HG02588 (cell line): Measurements from ENCODE around the gene GASK1A.

Experiments used
- ATAC-seq: cut with Tn5 transposase; IDR thresholded peaks from one replicate; pipeline ENCODE4 v1.9.1; 2021; ENCODE audit warnings: mild to moderate bottlenecking, moderate library complexity; ENCODE audit not compliant: unreplicated experiment

Gene GASK1A

DNA sequence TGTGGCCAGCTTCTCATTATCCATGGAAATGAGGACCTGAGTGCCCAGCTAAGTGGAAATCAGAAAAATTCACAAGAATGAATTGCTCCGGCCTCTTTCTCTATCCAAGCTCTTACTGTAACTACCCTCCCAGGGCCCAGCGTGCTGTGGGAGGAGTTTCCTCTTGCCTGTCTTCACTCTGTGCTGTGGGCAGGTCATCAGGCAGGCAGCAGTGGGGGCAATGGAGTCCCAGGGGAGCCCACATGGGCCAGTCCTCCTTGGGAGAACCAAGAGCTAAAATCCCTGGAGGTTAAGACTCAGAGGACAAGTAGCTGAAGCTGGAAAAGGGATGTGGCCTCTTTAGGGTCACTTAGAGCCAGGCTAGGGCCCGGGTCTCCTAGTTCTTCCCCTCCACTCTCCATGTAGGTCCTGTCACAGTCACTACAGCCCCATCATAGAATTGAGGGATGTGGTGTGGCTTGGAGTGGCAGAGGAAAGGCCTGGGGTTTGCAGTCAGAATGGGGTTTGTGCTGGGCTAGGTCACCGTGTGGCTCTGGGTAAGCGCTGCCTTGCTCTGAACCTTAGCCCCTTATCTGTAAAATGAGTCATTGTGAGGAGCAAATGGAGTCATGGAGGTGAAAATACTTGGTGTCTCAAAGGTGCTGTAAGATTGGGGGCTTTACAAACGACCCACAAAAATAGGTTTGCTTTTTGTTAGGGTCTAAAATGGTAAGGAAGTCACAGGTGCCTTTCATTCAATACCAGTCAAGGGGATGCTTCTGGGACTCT lies 3.7 kb downstream of the GASK1A start:
- no peak for ATAC-seq

DNA sequence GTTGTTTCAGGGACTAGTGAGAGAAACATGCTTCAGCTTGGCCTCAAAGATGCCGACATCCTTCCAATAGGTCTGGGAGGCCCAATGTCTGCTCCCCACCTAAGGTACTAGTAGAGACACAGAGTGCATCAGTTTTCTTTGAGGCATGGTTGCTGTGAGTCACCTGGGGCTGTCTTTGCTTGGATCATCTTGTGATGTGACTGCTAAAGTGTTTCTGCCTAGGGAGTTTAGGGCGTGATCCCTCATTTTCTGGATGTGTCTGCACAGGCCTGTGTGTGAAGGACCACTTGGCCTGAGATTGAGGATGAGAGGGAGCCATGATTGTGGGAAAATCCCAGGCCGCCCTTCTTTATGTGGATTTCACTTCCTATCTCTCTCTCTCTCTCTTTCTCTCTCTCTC lies 4.8 kb downstream of the GASK1A start:
- ATAC-seq: no peak

DNA sequence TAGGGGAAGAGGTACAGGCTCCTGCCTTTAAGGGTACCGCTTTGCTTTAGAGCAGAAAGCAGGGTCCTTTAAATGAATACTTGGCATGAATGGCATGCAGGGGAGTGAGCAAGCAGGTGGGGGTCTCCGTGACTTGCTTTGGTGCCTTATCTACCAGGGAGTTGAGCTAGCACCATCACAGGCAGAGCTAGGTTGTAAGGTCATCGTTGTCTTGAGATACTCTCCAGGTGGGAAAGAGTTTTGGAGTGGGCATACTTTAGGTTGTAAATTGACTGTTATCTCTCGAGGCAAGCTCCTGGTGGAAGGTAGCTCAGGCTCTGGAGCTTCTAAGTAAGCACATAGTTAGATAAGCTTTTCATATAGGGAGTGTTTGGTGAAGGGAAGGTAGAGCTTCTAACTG lies 5.6 kb downstream of the GASK1A start:
- ATAC-seq: no peak

GRCh38 chr3:42988097-42988496 lies 9.0 kb downstream of the GASK1A start:
- ATAC-seq: no peak

- no peak for ATAC-seq
Measured at GRCh38 chr3:42988566-42988965, 9.5 kb downstream of the GASK1A start.

DNA sequence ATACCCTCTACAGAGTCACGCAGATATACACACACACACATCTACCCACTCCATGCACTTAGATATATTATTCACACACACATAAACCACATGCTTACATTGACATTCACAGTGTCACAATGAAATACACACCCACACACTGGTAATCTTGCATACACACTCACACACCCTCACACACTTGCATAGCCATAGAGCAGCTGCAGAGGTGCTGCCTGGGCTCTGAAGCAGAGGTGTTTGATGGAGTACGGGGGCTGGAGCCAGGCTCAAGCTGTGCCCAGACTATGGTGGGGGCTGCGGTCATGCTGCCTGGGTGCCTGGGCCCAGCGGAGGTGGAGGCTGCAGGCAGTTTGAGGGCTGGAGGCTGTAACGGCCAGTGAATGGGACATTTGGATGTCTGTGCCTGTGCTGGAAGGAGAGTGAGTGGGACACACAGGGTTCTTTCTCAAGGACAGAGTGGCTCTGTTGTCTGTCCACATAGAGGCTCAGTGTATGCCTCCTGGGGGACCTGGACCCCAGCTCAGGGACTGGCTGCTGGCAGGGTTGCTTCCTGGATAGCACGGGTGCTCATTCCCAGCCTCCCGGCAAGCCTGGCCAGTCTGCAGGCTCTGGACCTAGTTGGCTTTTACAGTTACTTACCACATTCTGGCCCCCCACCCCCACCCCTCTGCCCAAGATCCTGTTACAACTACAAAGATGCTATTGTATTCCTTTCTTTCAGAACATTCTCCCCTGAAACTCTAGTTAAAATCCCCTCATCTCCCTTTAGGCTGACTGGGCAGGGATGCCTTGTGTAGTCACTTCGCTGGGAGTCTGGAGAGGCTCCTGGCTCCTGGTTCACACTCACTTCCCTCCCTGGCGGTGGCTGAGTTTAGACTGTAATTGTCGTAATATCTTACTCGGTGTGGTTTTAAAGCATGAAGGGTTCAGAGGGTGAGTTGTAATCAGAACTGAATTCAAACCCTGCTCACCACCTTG lies 12.5 kb downstream of the GASK1A start:
- no peak for ATAC-seq

GRCh38 chr3:42994595-42994994 lies 15.5 kb downstream of the GASK1A start:
- ATAC-seq: no peak

DNA sequence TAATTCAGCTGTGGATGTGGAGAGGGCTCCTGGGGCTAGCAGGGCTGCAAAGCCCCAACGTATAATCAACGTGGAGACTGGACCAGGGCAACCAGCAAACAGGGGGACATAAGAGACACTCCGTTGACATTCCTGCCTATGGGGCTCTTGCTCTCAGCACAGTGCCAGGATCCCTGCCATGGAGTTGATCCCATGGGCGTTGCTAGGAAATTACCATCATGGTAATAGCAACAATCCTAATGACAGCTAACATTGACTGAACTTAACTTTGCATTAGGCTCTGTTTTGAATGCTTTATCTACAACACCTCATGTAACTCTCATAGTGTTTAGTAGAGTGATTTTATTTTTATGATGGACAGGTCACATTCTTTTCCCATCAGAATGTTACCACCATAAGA lies 16.9 kb downstream of the GASK1A start:
- no peak for ATAC-seq

- ATAC-seq: no peak
Measured at GRCh38 chr3:42996633-42997075, 17.5 kb downstream of the GASK1A start.

DNA sequence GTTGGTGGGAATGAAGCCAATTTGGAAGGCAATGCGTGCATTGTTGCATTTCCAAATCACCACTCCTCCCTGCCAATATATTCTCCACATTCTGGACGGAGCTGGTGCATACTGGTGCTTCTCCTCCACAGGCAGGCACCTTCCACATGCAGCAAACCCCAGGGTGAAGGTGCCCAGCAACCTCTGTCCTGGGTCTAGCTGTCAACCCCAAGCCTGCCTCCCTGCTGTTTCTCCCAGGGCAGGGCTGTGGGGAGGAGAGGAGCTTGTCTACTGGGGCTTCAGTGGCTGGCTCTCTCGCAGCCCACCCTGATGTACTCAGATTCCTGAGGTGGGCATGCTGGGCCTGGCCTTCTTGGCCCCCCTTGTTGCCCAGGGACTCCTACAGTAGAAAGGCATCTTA lies 20.1 kb downstream of the GASK1A start:
- ATAC-seq: no peak

DNA sequence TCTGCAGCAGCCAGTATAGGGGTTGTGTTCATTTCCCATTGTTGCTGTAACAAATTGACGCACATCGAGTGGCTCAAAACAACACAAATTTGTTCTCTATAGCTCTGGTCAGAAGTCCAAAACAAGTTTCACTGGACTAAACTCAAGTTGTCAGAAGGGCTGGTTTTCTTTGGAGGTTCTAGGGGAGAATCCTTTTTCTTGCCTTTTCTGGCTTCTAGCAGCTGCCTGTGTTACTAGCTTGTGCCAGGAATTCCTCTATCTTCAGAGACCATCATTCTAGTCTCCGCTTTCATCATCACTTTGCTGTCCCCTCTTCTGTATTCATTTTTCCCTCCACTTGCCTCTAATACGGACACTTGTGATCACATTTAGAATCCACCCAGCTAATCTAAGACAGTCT lies 20.5 kb downstream of the GASK1A start:
- no peak for ATAC-seq

DNA sequence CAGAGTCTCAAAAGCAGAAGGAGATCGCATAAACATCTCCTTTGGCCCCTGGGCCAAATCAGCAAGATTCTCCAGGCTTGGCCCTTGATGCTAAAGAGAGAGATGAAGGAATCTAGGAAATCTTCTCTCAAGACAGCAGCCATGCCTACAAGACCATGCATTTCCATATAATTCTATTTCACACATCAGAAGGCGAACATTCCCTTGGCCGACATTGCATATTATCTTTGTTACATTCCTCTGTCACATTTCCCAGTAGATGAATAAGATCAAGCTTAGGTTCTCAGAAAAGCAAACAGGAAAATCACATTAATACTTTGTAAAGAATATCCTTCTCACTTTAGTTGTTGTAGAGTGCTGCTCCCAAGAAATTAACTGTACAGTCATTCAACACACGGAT lies 21.3 kb downstream of the GASK1A start:
- no peak for ATAC-seq

DNA sequence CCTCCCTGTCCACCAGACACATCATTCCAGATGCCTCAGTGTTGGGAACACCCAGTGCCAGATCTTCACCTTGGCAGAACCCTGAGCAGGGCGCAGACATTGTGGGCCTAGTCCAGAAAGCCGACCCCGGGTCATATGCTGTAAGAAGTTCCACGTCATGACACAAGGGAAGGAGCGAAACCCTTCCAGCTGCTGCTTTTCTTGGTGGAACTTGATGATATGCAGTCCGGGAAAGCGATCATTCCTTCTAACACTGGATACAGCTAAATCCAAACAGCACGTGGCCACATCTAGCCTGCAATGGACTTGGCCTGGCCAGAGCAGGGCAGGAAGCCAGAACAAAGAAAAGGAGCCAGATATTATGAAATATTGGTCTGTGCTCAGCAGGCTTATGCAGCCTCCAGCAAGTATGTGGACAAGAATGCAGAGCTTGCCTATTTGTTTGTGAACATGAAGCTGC lies 22.0 kb downstream of the GASK1A start:
- ATAC-seq: no peak

GRCh38 chr3:43001556-43002121 lies 22.5 kb downstream of the GASK1A start:
- no peak for ATAC-seq

DNA sequence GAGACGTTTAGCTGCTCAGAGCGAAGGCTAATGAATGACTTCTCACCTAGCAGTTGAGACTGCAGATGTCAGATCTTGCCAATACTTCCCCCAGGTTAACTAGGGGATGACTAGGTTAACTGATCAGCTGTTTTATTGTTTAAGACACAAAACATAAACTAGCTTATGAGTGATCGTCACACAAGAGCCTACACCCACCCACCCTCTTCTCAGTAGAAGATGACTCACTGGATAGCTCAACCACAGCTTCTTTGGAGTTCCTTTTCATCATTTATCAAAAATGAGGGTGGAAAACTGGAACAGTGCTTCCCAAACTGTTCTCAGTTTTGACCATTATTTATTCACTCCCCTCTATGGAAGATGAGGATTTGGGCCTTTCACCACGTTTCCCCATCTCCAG lies 25.2 kb downstream of the GASK1A start:
- no peak for ATAC-seq

GRCh38 chr3:43005253-43005652 lies 26.1 kb downstream of the GASK1A start:
- no peak for ATAC-seq

- ATAC-seq: no peak
Measured at GRCh38 chr3:43005981-43006380, 26.9 kb downstream of the GASK1A start.

DNA sequence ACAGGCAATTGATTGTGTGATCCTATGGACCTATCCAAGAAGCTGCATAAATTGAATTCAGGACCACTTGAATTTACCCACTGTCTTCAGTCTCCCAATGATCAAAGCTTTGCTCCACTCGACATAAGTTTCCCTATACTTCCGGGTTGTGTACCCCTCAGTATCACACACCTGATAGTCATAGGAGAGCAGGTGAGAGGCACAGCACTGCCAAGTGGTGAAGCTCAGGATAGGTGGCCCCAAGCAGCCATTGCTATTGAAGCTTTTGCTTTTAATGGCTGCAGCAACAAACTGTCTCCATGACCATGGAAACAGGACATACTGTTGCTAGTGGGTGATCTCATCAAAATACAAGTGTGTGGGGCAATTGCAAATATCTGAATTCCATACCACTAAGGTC lies 27.7 kb downstream of the GASK1A start:
- ATAC-seq: no peak

DNA sequence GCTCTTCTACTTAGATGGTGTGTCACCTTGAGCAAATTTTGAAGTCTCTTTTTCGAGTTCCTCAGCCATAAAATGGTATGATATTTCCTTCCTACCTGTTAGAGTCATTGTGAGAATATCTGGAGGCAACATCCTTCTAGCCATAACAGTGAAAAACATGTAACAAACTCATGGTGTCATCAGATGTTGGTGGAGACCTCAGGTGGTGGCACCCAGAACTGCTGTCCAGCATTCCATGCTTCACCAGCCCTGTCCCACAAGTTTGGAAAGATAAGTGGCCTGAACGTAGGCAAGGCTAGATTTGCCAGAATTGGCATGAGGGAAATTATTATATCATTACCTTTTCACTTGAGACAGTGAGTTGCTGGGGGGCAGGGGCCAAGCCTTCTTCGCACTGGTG lies 30.4 kb downstream of the GASK1A start:
- ATAC-seq: no peak

DNA sequence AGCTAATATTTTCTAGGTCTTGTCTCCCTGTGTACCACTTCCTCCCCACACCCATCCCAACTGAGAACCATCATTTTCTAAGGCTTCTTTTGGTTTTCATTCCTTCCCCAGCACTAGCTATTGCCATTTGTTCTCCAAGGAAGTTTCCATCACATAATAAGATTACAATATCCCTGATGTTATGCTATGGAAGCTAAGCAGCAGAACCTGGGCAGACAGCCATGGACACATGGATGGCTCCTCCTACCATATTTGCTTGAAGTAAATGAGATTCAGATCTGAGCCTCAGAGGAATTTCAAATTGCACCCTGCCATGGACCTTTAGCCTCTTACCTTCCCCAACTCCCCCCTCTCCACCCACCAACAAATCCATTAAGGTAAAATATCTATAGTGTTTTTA lies 31.5 kb downstream of the GASK1A start:
- ATAC-seq: no peak

- ATAC-seq: no peak
Measured at GRCh38 chr3:43011638-43012037, 32.5 kb downstream of the GASK1A start.

- ATAC-seq: no peak
Measured at GRCh38 chr3:43012174-43012573, 33.1 kb downstream of the GASK1A start.
